Left lobe of liver (tissue), 2 donors: Measurements from ENCODE around the gene GPX6. TPM values are rescaled to one million over a fixed set of nuclear protein-coding genes. Genes with fewer than 3 reads are reported as not detected.
"Not testable (repeated sequence)": the region's sequence is repeated elsewhere in the genome, so short reads cannot be mapped to it uniquely, and the experiment has no call there.

Experiments used
- ATAC-seq: fragments of 200-7000 bp; cut with Tn5 transposase; one replicate; pipeline ENCODE4 v1.9.1; 2020; ENCODE audit warnings: mild to moderate bottlenecking, moderate library complexity
- DNase-seq: peaks from one replicate; pipeline ENCODE4 v3.0.0-alpha.2; 2020; ENCODE audit warnings: low spot score
- total RNA-seq: library from RNA; stranded (reverse); gene quantifications from one replicate; pipeline ENCODE4 v1.2.1, GENCODE V29; 2021
- donor health status: DM: no; HTN: no; CAD: no; lungs with moderate emphysema.
- donor health status: DM: no; HTN: yes; CAD: no.

The GPX6 gene
- total RNA-seq, 1 donor from 2014 or later = not detected

DNA sequence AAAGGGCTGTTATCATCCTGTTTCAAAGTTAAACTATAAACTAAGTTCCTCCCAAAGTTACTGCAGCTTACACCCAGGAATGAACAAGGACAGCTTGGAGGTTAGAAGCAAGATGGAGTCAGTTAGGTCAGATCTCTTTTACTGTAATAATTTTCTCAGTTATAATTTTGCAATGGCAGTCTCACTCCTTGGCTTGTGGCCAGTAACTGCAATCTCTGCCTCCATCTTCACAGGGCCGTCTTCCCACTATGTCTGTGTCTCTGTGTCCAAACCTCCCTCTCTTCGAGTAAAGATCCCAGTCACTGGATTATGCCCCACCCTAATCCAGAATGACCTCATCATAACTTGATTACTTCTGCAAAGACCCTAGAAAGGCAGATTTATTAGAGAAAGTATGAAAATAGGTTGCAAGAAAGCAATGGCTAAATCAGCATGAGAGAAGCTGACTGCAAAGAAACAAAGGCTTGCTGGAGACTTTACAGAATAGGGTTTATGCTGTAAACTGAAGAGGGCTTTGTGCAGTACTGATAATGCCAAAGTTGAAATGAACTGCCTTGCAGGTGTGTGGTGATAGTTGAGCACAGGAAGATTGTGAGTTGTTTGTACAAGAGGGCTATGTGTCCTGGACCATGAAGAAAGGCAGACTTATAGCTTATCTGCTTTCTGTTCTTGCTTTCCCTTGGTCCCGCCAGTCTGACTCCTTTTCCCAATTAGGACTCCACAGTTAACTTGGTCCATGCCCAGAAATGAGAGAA lies 28.4 kb downstream of the GPX6 start:
- DNase-seq (no peak), ATAC-seq (no peak)

DNA sequence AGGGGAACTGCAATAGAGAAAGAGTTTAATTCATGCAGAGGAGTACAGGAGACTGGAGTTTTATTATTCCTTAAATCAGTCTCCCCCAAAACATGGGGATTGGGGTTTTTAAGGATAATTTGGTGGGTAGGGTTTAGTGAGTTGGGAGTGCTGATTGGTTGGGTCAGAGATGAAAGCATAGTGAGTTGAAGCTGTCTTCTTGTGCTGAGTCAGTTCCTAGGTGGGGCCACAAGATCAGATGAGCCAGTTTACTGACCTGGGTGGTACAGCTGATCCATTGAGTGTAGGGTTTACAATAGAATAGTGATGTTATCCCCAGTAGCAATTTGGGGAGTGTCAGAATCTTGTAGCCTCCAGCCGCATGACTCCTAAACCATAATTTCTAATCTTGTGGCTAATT lies 29.1 kb downstream of the GPX6 start:
- no peak for ATAC-seq

DNA sequence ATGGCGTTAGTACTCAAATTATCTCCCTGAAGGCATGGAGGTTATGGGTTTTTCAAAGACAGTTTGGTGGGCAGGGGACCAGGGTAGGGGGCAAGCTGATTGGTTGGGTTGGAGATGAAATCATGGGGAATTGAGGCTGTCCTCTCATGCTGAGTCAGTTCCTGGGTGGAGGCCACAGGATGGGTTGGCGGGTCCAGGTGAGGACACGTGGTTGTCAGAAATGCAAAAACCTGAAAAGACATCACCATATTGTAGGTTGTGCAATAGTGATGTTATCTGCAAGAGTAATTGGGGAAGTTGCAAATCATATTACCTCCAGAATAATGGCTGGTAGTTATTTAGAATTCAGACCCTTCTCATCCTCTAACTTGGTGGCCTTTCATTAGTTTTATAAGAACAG lies 30.1 kb downstream of the GPX6 start:
- ATAC-seq (no peak), DNase-seq (no peak)

More for the DNA sequence above, 29.1 kb downstream of the GPX6 start:
- no peak for DNase-seq

DNA sequence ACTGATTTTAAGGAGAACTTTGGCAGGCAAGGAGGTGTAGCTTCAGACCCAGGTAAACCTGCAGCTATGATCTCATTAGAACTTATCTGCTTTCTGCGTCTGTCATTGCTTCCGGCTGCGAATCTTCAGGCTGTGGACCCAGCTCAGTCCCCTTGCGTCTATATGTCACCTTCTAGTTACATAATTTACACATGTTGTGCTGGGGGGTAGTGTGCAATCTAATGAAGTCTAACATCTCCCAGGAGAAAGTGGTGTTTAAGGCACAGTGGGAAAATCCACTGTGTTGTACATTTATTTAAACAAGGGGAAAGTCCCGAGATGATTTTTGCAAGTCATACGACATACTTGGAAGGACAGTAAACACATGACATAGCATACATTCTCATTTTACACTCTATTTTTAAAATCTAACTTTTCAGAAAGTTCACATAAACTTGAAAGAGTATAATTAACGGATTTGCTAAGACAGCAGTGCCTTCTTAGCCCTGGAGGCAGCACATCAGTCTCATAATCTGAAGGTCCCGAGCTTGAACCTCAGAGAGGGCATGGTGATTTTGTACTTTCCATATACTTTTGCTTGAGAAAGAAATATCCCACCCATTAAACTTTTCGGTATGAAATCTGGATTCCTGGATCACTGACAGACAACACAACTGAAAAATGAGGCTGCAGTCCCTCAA lies 35.2 kb downstream of the GPX6 start:
- no peak for ATAC-seq
- no peak for DNase-seq

DNA sequence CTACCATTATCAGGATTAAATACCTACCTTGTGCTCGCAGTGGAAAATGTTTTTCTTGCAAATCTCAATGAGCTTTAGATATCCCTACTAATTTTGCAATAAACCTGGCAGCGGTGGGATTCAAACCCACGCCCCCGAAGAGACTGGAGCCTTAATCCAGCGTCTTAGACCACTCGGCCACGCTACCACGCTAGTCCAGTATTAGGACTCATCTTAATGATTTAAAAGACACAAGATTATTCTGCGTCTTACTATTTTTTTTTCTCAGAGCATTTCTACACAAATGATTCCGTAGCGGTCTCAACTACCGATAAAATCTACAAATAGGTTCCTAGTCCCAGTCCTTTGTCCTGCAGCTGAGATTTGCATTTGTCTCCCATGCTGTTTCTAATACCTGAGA lies 37.1 kb downstream of the GPX6 start:
- ATAC-seq = no peak

DNA sequence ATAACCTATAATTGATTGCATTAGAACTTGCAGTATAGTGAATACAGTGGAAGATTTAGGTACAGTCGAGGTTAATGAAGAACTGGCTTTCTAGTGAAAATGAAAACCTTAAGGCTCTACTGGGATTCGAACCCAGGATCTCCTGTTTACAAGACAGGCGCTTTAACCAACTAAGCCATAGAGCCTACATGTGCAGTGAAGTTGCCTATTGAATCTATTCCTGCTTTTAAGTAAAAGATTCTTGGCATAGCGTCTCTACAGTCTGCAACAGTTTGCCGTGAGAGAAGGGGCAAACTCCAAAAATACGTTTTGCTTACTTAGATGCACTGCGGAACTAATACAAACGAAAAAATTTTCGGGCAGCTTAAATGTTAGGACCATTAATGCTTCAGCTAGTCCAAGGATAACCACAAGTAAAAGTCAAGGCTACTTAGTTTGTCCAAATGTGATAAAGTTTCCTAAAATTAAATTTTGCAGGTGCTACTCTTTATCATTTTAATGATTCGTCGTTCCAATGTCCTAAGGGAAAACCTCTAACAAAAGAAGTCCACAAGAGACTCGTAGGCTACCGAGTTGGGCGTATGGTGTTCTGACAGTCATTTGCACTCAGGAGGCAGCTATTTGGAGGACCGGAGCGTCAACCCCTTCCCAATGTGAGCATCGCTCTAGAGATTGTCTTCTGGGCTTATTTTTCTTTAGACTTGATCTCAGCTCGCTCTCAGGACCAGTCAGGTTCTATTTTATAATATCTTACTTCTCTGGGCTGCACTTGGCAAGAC lies 41.0 kb downstream of the GPX6 start:
- DNase-seq = no peak
- no peak for ATAC-seq

More for the DNA sequence above, 37.1 kb downstream of the GPX6 start:
- no peak for DNase-seq

DNA sequence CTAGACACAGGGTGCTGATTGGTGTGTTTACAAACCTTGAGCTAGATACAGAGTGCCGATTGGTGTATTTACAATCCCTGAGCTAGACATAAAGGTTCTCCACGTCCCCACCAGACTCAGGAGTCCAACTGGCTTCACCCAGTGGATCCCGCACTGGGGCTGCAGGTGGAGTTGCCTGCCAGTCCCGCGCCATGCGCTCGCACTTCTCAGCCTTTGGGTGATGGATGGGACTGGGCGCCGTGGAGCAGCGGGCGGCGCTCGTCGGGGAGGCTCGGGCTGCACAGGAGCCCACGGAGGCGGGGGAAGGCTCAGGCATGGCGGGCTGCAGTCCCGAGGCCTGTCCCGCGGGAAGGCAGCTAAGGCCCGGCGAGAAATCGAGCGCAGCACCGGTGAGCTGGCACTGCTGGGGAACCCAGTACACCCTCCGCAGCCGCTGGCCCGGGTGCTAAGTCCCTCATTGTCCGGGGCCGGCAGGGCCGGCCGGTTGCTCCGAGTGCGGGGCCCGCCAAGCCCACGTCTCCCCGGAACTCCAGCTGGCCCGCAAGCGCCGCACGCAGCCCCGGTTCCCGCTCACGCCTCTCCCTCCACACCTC lies 46.3 kb downstream of the GPX6 start:
- not testable (repeated sequence) for DNase-seq, ATAC-seq

DNA sequence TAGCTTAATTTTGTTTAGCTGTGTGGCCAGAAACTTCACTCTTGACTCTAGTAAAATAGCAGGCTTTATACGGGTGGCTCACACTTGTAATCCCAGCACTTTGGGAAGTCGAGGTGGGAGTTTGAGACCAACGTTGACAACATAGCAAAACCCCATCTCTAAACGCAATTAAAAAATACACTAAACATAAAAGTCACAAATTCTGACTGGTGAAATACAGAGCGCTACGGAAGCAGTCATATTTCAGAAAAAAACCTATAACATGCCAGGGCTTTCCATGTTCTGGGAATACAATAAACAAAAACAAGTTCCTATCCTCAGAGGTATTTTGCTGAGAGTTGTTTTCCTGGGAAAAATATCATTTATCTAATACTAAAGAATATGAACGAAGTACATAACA lies 47.5 kb downstream of the GPX6 start:
- no peak for ATAC-seq
- DNase-seq = no peak

DNA sequence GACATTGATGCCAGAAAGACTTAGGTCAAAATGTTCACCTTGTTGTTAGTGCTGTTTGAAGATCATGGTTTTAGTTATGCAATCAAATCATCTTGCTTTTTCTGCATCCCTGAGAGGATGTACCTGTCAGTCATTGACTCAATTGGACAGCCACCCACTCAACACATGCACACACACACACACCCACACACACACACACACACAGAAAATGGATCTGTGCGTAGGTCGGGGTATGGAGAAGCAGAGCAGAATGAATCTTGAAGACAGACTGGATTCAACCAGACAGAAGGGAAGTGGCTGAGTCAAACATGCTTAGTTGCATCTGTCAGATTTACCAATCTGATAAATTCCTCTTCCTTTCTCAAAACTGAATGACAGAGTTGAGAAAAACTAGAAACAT lies 53.2 kb downstream of the GPX6 start:
- no peak for ATAC-seq
- no peak for DNase-seq

DNA sequence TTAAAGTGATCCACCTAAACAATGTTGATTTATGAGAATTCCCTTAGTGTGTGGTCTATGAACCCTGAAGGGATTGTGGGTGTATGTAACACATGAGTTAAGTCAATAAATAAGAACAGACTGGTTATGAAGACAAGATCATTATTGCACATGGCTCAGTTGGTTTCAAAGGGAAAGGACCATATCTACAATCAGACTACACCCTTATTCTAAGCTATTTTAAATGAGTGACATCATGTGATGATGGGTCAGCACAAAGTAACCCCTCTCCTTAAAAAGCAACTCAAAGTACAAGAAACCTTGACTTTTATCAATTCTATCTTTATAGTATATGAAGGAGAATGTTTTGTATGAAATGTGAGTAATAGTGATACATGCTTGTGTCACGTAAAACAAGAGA lies 57.0 kb downstream of the GPX6 start:
- ATAC-seq = no peak

More for the DNA sequence above, 57.0 kb downstream of the GPX6 start:
- DNase-seq = no peak

Other genes starting within 250 kb of the GPX6 start
- gene ZSCAN26, start 248.7 kb downstream of the GPX6 start, total RNA-seq = 5.5 TPM
- 1.0 TPM for gene PGBD1, start 234.2 kb downstream of the GPX6 start, total RNA-seq
- gene ZSCAN31, start 179.6 kb downstream of the GPX6 start, total RNA-seq = 2.4 TPM
- 2.4 TPM for gene ZKSCAN3, start 165.8 kb downstream of the GPX6 start, total RNA-seq
- 1.2 TPM for gene ZSCAN12, start 116.0 kb downstream of the GPX6 start, total RNA-seq
- gene ZSCAN23, start 72.3 kb downstream of the GPX6 start, total RNA-seq = 0.40 TPM
- not detected for gene GPX5, start 10.1 kb upstream of the GPX6 start, total RNA-seq